Effector memory CD4-positive, alpha-beta T cell (primary cell): Measurements from ENCODE around the gene SETD1B.
"Not testable (repeated sequence)": the region's sequence is repeated elsewhere in the genome, so short reads cannot be mapped to it uniquely, and the experiment has no call there.

Experiments
- DNase-seq, 3 donors: peaks; one replicate each; pipeline ENCODE4 v3.0.0-alpha.2; 2020
- H3K27ac ChIP-seq: 2 replicates; pipeline ENCODE4 v1.7.0; 2013; ENCODE audit warnings: mild to moderate bottlenecking, low read length, moderate library complexity; ENCODE audit not compliant: insufficient read depth, poor library complexity, severe bottlenecking
- H3K27me3 ChIP-seq: replicated peaks from 2 replicates; pipeline ENCODE4 v1.7.0; 2013; ENCODE audit warnings: mild to moderate bottlenecking, low read length; ENCODE audit not compliant: insufficient read depth, control insufficient read depth, poor library complexity, severe bottlenecking
- H3K36me3 ChIP-seq: 2 replicates; pipeline ENCODE4 v1.7.0; 2013; ENCODE audit warnings: mild to moderate bottlenecking, low read length, moderate library complexity; ENCODE audit not compliant: control insufficient read depth, insufficient read depth
- H3K4me1 ChIP-seq: 2 replicates; pipeline ENCODE4 v1.7.0; 2013; ENCODE audit warnings: low read length, mild to moderate bottlenecking; ENCODE audit not compliant: control insufficient read depth, insufficient read depth, poor library complexity, severe bottlenecking
- H3K4me3 ChIP-seq: 2 replicates; pipeline ENCODE4 v1.7.0; 2013; ENCODE audit warnings: low read length, low read depth, mild to moderate bottlenecking; ENCODE audit not compliant: insufficient read depth, poor library complexity, severe bottlenecking
- H3K9me3 ChIP-seq: 2 replicates; pipeline ENCODE4 v1.7.0; 2013; ENCODE audit warnings: mild to moderate bottlenecking, low read length, moderate library complexity; ENCODE audit not compliant: control insufficient read depth

Gene SETD1B

DNA sequence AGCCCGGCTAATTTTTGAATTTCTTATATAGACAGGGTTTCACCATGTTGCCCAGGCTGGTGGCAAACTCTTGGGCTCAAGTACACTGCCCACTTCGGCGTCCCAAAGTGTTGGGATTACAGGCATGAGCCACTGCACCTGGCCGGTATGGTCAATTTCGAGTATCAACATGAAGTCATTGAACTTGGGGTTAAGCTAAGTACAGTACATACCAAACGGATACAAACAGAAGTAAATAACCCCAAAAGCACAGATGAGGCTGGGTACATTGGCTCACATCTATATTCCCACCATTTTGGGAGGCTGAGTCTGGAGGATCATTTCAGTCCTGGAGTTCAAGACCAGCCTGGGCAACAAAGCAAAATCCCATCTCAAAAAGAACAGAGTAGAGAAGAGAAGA, 71.8 kb downstream of the SETD1B start:
- Histone ChIP-seq H3K4me1 (no peaks in the 10 kb centered on the region), H3K27me3 (no peaks in the 10 kb centered on the region), H3K4me3 (no peak overlapping the region), H3K27ac (no peak overlapping the region), H3K9me3 (no peaks in the 10 kb centered on the region), H3K36me3 (no peaks in the 10 kb centered on the region)
- DNase-seq = no peak

DNA sequence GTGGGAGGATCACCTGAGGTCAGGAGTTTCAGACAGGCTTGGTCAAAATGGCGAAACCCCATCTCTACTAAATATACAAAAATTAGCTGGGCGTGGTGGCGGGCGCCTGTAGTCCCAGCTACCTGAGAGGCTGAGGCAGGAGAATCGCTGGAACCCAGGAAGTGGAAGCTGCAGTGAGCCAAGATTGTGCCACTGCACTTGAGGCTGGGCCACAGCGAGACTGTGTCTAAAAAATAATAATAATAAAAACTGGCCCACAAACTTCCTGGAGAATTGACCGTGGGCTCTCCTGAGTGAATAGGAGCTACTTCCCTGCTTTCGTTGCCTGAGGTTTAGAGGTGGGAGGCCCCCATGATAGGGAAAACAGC, 72.3 kb downstream of the SETD1B start:
- DNase-seq, H3K4me1 ChIP-seq, H3K27me3 ChIP-seq, H3K4me3 ChIP-seq, H3K27ac ChIP-seq, H3K9me3 ChIP-seq, H3K36me3 ChIP-seq: not testable (repeated sequence)
